GM20000 (cell line): ENCODE results near the gene WDR91.

Experiments used
- DNase-seq: peaks from one replicate; pipeline ENCODE4 v3.0.0; 2012; ENCODE audit warnings: low spot score
- CTCF ChIP-seq: IDR thresholded peaks from 2 replicates; pipeline ENCODE4 v1.5.1; 2012; ENCODE audit warnings: mild to moderate bottlenecking, control low read depth; ENCODE audit errors: extremely low read depth, missing control alignments

WDR91 gene

GRCh38 chr7:135183478-135183877 lies 27.8 kb downstream of the WDR91 start:
- DNase-seq = no peak
- no peak for TF ChIP-seq CTCF

- TF ChIP-seq CTCF = no peak
- DNase-seq = no peak
These were observed 29.2 kb downstream of the WDR91 start for GRCh38 chr7:135181929-135182678.

GRCh38 chr7:135181261-135181928 lies 29.9 kb downstream of the WDR91 start:
- DNase-seq = no peak
- no peak for TF ChIP-seq CTCF

GRCh38 chr7:135180122-135180521 lies 31.2 kb downstream of the WDR91 start:
- no peak for TF ChIP-seq CTCF
- no peak for DNase-seq

GRCh38 chr7:135179321-135179925 lies 31.9 kb downstream of the WDR91 start:
- no peak for TF ChIP-seq CTCF
- no peak for DNase-seq

GRCh38 chr7:135178364-135178763 lies 33.0 kb downstream of the WDR91 start:
- DNase-seq = no peak
- TF ChIP-seq CTCF = no peak

- no peak for TF ChIP-seq CTCF
- DNase-seq = no peak
These were observed 34.2 kb downstream of the WDR91 start for GRCh38 chr7:135177028-135177696.
